Erythroblast (primary cell): Measurements from ENCODE around the gene C16orf46.

Experiments used
- GATA1 ChIP-seq: IDR thresholded peaks from 2 replicates; pipeline ENCODE4 v1.6.1; 2011; ENCODE audit warnings: low read depth, mild to moderate bottlenecking, control low read depth, low read length, moderate library complexity
- POLR2A ChIP-seq: IDR thresholded peaks from 2 replicates; pipeline ENCODE4 v1.6.1; 2011; ENCODE audit warnings: mild to moderate bottlenecking, low read length

GRCh38 chr16:81081014-81081413 lies 4.0 kb upstream of the C16orf46 start:
- TF ChIP-seq POLR2A (no peak), GATA1 (no peak)
